AG04450 (cell line): ENCODE data around the gene LCN10. TPM values are rescaled to one million over a fixed set of nuclear protein-coding genes. Genes with fewer than 3 reads are reported as not detected.

Experiments used
- CTCF ChIA-PET: fragments of 300-600, 350-600 bp; formaldehyde crosslinking; extraction: SDS; loops from one replicate; lab custom pipeline; 2022; ENCODE audit warnings: antibody characterized with exemption, inconsistent platforms; lab: Charles Lee
- POLR2A ChIA-PET: fragments of 350-600 bp; formaldehyde crosslinking; extraction: SDS; loops from one replicate; lab custom pipeline; 2021; ENCODE audit warnings: antibody characterized with exemption, inconsistent platforms; lab: Yijun Ruan, JAX
- DNase-seq: peaks from one replicate; pipeline ENCODE4 v3.0.0-alpha.2; 2011; ENCODE audit warnings: low read depth, low spot score
- H3K27ac ChIP-seq: one replicate; pipeline ENCODE4 v1.5.1; 2012; ENCODE audit warnings: low read depth, low read length, control low read depth
- H3K27me3 ChIP-seq: one replicate; pipeline ENCODE4 v1.6.0; 2012; ENCODE audit warnings: low read length; ENCODE audit not compliant: control insufficient read depth, insufficient read depth
- H3K4me3 ChIP-seq: 2 replicates; pipeline ENCODE4 v1.5.1; 2011; ENCODE audit warnings: mild to moderate bottlenecking, low read depth, low read length, control low read depth
- H3K9me3 ChIP-seq: 2 replicates; pipeline ENCODE4 v1.5.1; 2012; ENCODE audit warnings: low read length; ENCODE audit not compliant: control insufficient read depth, insufficient read depth
- CTCF ChIP-seq: IDR thresholded peaks from 2 replicates; pipeline ENCODE4 v1.5.1; 2011; ENCODE audit warnings: low read depth, low read length, control low read depth, inconsistent platforms
- polyA plus RNA-seq: library from polyadenylated mRNA; depleted of rRNA; stranded (reverse); fragments of >200 nt; gene quantifications from 2 replicates; pipeline ENCODE4 v1.2.3, GENCODE V29; 2011

LCN10 gene
- polyA plus RNA-seq, 1 experiment: not detected

- no peak overlapping the region for H3K27ac ChIP-seq
- peaks cover 12% of the 10 kb centered on the region for H3K27me3 ChIP-seq
- ChIA-PET POLR2A (no interaction called here), CTCF (no interaction called here)
- H3K9me3 ChIP-seq: peaks cover 4% of the 10 kb centered on the region; the same call in 1 of the 2 replicates
- DNase-seq: no peak
- no peak for TF ChIP-seq CTCF
- H3K4me3 ChIP-seq: no peak overlapping the region
Observed at GRCh38 chr9:136692185-136693134, 50.3 kb downstream of the LCN10 start.

GRCh38 chr9:136691316-136692184, 51.2 kb downstream of the LCN10 start:
- DNase-seq: no peak
- peaks cover 11% of the 10 kb centered on the region for H3K27me3 ChIP-seq
- peaks cover 4% of the 10 kb centered on the region; the same call in 1 of the 2 replicates for H3K9me3 ChIP-seq
- no peak overlapping the region for H3K4me3 ChIP-seq
- no peak for TF ChIP-seq CTCF
- POLR2A ChIA-PET: no interaction called here
- H3K27ac ChIP-seq: no peak overlapping the region
- CTCF ChIA-PET: no interaction called here

- Histone ChIP-seq H3K27me3 (peaks cover 8% of the 10 kb centered on the region), H3K4me3 (no peak overlapping the region), H3K9me3 (peaks cover 4% of the 10 kb centered on the region; the same call in 1 of the 2 replicates), H3K27ac (no peak overlapping the region)
- ChIA-PET POLR2A (no interaction called here), CTCF (no interaction called here)
- no peak for DNase-seq
- no peak for TF ChIP-seq CTCF
Observed at GRCh38 chr9:136690806-136691261, 51.9 kb downstream of the LCN10 start.

GRCh38 chr9:136690104-136690805, 52.5 kb downstream of the LCN10 start:
- Histone ChIP-seq H3K4me3 (no peak overlapping the region), H3K9me3 (peaks cover 4% of the 10 kb centered on the region; the same call in 1 of the 2 replicates), H3K27me3 (peaks cover 3% of the 10 kb centered on the region), H3K27ac (no peak overlapping the region)
- POLR2A ChIA-PET: no interaction called here
- CTCF ChIA-PET: interaction anchor here (1.1 kb wide), 1 partner anchor 19 kb away, joined by 4 read pairs; no protein-coding TSS in a partner anchor
- TF ChIP-seq CTCF: no peak
- no peak for DNase-seq
